K562 (cell line): ENCODE results near the gene CCDC169. TPM values are rescaled to one million over a fixed set of nuclear protein-coding genes. Genes with fewer than 3 reads are reported as not detected.

Source experiments
- ATAC-seq: fragments of 200-7000 bp; cut with Tn5 transposase; 3 replicates; pipeline ENCODE4 v1.9.1; 2020; ENCODE audit warnings: moderate library complexity
- BruUV-seq: library from RNA; stranded (reverse); fragments of 400-500 nt; replicated peaks from 2 replicates; lab custom pipeline; 2021; lab: Mats Ljungman, UMichigan
- CTCF ChIA-PET: fragments of 300-600 bp; formaldehyde crosslinking; extraction: SDS; loops from one replicate; lab custom pipeline; 2021; ENCODE audit warnings: low intra/inter-chr PET ratio; lab: Yijun Ruan, JAX
- POLR2A ChIA-PET: fragments of 300-600, 350-650 bp; sonication (Branson Sonifier 250); formaldehyde crosslinking; extraction: SDS; loops from one replicate; lab custom pipeline; 2021; ENCODE audit warnings: antibody characterized with exemption, inconsistent platforms; lab: Yijun Ruan, JAX
- DNase-seq, 4 experiments: peaks; one replicate each; pipeline versions ENCODE4 v3.0.0 to v3.0.0-alpha.2; 2011 to 2018; ENCODE audit warnings: low spot score in 3 of 4, mixed read lengths in 3 of 4; ENCODE audit errors: extremely low read depth in 1 of 4
- FAIRE-seq: peaks from 2 replicates; lab custom pipeline; 2011; peaks lifted over from hg19 to GRCh38; lab: Jason Lieb, UNC
- H2AFZ ChIP-seq: 2 replicates; pipeline ENCODE4 v1.6.0; 2011; ENCODE audit warnings: low read depth, low read length, control low read depth, inconsistent platforms
- H3K27ac ChIP-seq: fragments of 200-600 bp; 3 replicates; pipeline ENCODE4 v1.8.0; 2011; ENCODE audit warnings: low read depth, mild to moderate bottlenecking, control low read depth, inconsistent platforms, low read length, moderate library complexity, mixed read lengths; ENCODE audit errors: extremely low read depth
- H3K27me3 ChIP-seq, 2 experiments: fragments of 300-600 bp in 1 of 2; 2 replicates in 1 of 2; 3 replicates in 1 of 2; pipeline versions ENCODE4 v1.6.0 to v1.8.0; 2011; ENCODE audit warnings: inconsistent platforms in 2 of 2, low read length in 2 of 2, mild to moderate bottlenecking in 1 of 2, mixed read lengths in 1 of 2, moderate library complexity in 1 of 2; ENCODE audit not compliant: control insufficient read depth in 2 of 2, insufficient read depth in 2 of 2
- H3K36me3 ChIP-seq: fragments of 300-600 bp; 3 replicates; pipeline ENCODE4 v1.8.0; 2011; ENCODE audit warnings: mild to moderate bottlenecking, low read length, inconsistent platforms; ENCODE audit not compliant: control insufficient read depth, insufficient read depth
- H3K4me1 ChIP-seq, 2 experiments: fragments of 200-600 bp in 1 of 2; replicated peaks in 1 of 2; 2 replicates in 1 of 2; 3 replicates in 1 of 2; pipeline versions ENCODE4 v1.5.1 to v1.8.0; 2011; ENCODE audit warnings: inconsistent platforms in 2 of 2, low read length in 2 of 2, mild to moderate bottlenecking in 1 of 2, mixed read lengths in 1 of 2, moderate library complexity in 1 of 2; ENCODE audit not compliant: control insufficient read depth in 2 of 2, insufficient read depth in 2 of 2
- H3K4me2 ChIP-seq: 2 replicates; pipeline ENCODE4 v1.6.1; 2011; ENCODE audit warnings: low read length, control low read depth, inconsistent platforms, mixed read lengths; ENCODE audit not compliant: insufficient read depth
- H3K4me3 ChIP-seq: fragments of 200-600 bp; sonication (generic), shearing (Covaris generic); 2 replicates; pipeline ENCODE4 v1.5.1; 2016; ENCODE audit warnings: control low read depth, inconsistent platforms
- H3K79me2 ChIP-seq: fragments of 200-600 bp; 3 replicates; pipeline ENCODE4 v1.8.0; 2011; ENCODE audit warnings: low read length, inconsistent platforms; ENCODE audit not compliant: control insufficient read depth, insufficient read depth
- H3K9ac ChIP-seq, 2 experiments: 2 replicates each; pipeline versions ENCODE4 v1.6.0 to v1.6.1; 2011; ENCODE audit warnings: low read depth in 2 of 2, low read length in 2 of 2, control low read depth in 1 of 2, inconsistent platforms in 1 of 2, mild to moderate bottlenecking in 1 of 2, mixed read lengths in 1 of 2; ENCODE audit not compliant: insufficient read depth in 1 of 2
- H3K9me1 ChIP-seq: one replicate; pipeline ENCODE4 v1.6.0; 2011; ENCODE audit warnings: inconsistent platforms, mild to moderate bottlenecking, low read length, moderate library complexity; ENCODE audit not compliant: control insufficient read depth, insufficient read depth
- H3K9me3 ChIP-seq: replicated peaks from 2 replicates; pipeline ENCODE4 v1.5.1; 2011; ENCODE audit warnings: low read depth, low read length, inconsistent platforms; ENCODE audit not compliant: control insufficient read depth, insufficient read depth
- H4K20me1 ChIP-seq: replicated peaks from 2 replicates; pipeline ENCODE4 v1.6.1; 2011; ENCODE audit warnings: low read length, inconsistent platforms, mixed read lengths; ENCODE audit not compliant: control insufficient read depth, insufficient read depth
- CBFB ChIP-seq: sonication (generic); formaldehyde crosslinking; IDR thresholded peaks from 2 replicates; pipeline ENCODE4 v1.4.0; 2020; ENCODE audit warnings: mild to moderate bottlenecking, missing genetic modification reagents
- GABPB2 ChIP-seq: fragments of 250-450 bp; sonication (Bioruptor Pico); conservative IDR thresholded peaks from 2 replicates; pipeline ENCODE4 v1.5.1; 2021; ENCODE audit warnings: mild to moderate bottlenecking
- GATA2 ChIP-seq: sonication (generic); formaldehyde crosslinking; IDR thresholded peaks from 2 replicates; pipeline ENCODE4 v1.4.0; 2020; ENCODE audit warnings: mild to moderate bottlenecking, missing genetic modification reagents
- HSF4 ChIP-seq: fragments of 250-450 bp; sonication (Bioruptor Pico); IDR thresholded peaks from 2 replicates; pipeline ENCODE4 v2.1.2; 2022; ENCODE audit warnings: mild to moderate bottlenecking, moderate library complexity, borderline replicate concordance
- MIER1 ChIP-seq: fragments of 450-650 bp; IDR thresholded peaks from 2 replicates; pipeline ENCODE4 v1.6.1; 2016; ENCODE audit warnings: antibody characterized with exemption, mild to moderate bottlenecking, low read depth
- TSC22D4 ChIP-seq: fragments of 450-650 bp; IDR thresholded peaks from 2 replicates; pipeline ENCODE4 v1.6.1; 2016; ENCODE audit warnings: missing genetic modification characterization, missing biosample characterization, control low read depth
- ZFP30 ChIP-seq: fragments of 250-450 bp; sonication (Bioruptor Pico); IDR thresholded peaks from 2 replicates; pipeline ENCODE4 v1.8.0; 2022; ENCODE audit warnings: moderate library complexity, mild to moderate bottlenecking, inconsistent platforms, borderline replicate concordance
- ZNF445 ChIP-seq: fragments of 250-450 bp; sonication (Bioruptor Pico); IDR thresholded peaks from 2 replicates; pipeline ENCODE4 v1.4.0; 2020; ENCODE audit warnings: low read depth, mild to moderate bottlenecking, moderate library complexity
- WGBS: fragments of 100-300 bp; shearing (Covaris generic); methylation state at CpG from one replicate; pipeline ENCODE4 v1.1.6; 2016; ENCODE audit warnings: low coverage, mixed read lengths; ENCODE audit not compliant: insufficient coverage; ENCODE audit errors: missing lambda C conversion rate; 5-methylcytosine and 5-hydroxymethylcytosine counted together
- in situ Hi-C: fragments of 300-500 bp; cut with MboI; formaldehyde crosslinking; loops from 4 replicates; pipeline ENCODE4 v1.15.0; 2018; ENCODE audit warnings: inconsistent platforms, mixed read lengths
- intact Hi-C: fragments of 100-400 bp; cut with micrococcal nuclease; formaldehyde crosslinking; loops from 2 replicates; pipeline ENCODE4 v1.14.2; 2022
- polyA plus RNA-seq, 8 experiments: library from polyadenylated mRNA; depleted of rRNA in 4 of 8; stranded (reverse) in 5 of 8; unstranded in 3 of 8; fragments of >200 nt; fragmentation: Nextera tagmentation in 2 of 8; fragmentation: Illumina TruSeq in 1 of 8; extraction: Ambion mirVana in 2 of 8; extraction: Trizol in 1 of 8; gene quantifications; 2 replicates each; pipeline versions ENCODE4 v1.2.1 to v1.2.3, GENCODE V29; 2011 to 2014; ENCODE audit warnings: inconsistent platforms in 1 of 8, missing spikeins in 1 of 8
- total RNA-seq, 7 experiments: library from RNA; depleted of rRNA in 6 of 7; stranded (reverse); fragments of >200 nt in 6 of 7; fragmentation: Illumina TruSeq in 2 of 7; extraction: Trizol in 2 of 7; gene quantifications; 2 replicates each; pipeline versions ENCODE4 v1.2.1 to v1.2.3, GENCODE V29; 2011 to 2021; ENCODE audit warnings: low replicate concordance in 1 of 7

CCDC169 gene
- total and polyA plus RNA-seq, 9 of the 15 experiments (the other 6 are each of a cell fraction or from before 2014, with no cell fraction given) = 6.8 to 22.0 (median 12.4) TPM

- no TSS peak for BruUV-seq
- CTCF ChIA-PET = no interaction called here
- FAIRE-seq = no peak
- H3K36me3 ChIP-seq = no peaks in the 10 kb centered on the region
- ATAC-seq = no peak
- no peak overlapping the region for H3K4me3 ChIP-seq
- H3K9ac ChIP-seq = no peak overlapping the region
- no peaks in the 10 kb centered on the region for H3K9me3 ChIP-seq
- POLR2A ChIA-PET = no interaction called here
- H3K9me1 ChIP-seq = no peaks in the 10 kb centered on the region
- H3K27ac ChIP-seq = no peak overlapping the region
- WGBS = 25% methylated on average over 3 of the region's 3 CpGs
- in situ Hi-C loops (no loop called here), intact Hi-C loops (no loop called here)
- H3K79me2 ChIP-seq = no peaks in the 10 kb centered on the region
- H3K4me1 ChIP-seq = no peaks in the 10 kb centered on the region
- H3K4me2 ChIP-seq = no peak overlapping the region
- no peaks in the 10 kb centered on the region for H4K20me1 ChIP-seq
- TF ChIP-seq ZFP30 (CRISPR knock-in tag) = no peak
- TF ChIP-seq CBFB (CRISPR knock-in tag) = no peak
- TF ChIP-seq ZNF445 (CRISPR knock-in tag) = no peak
- no peak for TF ChIP-seq MIER1
- no peak for TF ChIP-seq HSF4 (CRISPR knock-in tag)
- TF ChIP-seq GATA2 (CRISPR knock-in tag) = no peak
- TF ChIP-seq GABPB2 (CRISPR knock-in tag) = no peak
- TF ChIP-seq TSC22D4 (tag) = no peak
- DNase-seq = no peak
- H2AFZ ChIP-seq = no peak overlapping the region
- H3K27me3 ChIP-seq = no peaks in the 10 kb centered on the region
These were observed 66.4 kb downstream of the CCDC169 start for GRCh38 chr13:36231236-36231635.
